Measurements from ENCODE around the gene GNG12. TPM values are rescaled to one million over a fixed set of nuclear protein-coding genes. Genes with fewer than 3 reads are reported as not detected.
A peak's percentile ranks its signal among the peaks of the same experiment; 100 is the strongest.

Gene GNG12
- total and polyA plus RNA-seq, 8 donors = 7.3 to 39.8 (median 21.1) TPM

GRCh38 chr1:67791686-67792085 is 41.6 kb downstream of the GNG12 start:
- intact Hi-C loops (cut with DNase I) = no loop called here
- H3K4me3 ChIP-seq = no peak overlapping the region
- no peak for FAIRE-seq
- no peaks in the 10 kb centered on the region for H3K36me3 ChIP-seq
- 89 to 90% methylated on average over 3 of the region's 3 CpGs for WGBS, 2 donors
- TF ChIP-seq, protein P1, sequence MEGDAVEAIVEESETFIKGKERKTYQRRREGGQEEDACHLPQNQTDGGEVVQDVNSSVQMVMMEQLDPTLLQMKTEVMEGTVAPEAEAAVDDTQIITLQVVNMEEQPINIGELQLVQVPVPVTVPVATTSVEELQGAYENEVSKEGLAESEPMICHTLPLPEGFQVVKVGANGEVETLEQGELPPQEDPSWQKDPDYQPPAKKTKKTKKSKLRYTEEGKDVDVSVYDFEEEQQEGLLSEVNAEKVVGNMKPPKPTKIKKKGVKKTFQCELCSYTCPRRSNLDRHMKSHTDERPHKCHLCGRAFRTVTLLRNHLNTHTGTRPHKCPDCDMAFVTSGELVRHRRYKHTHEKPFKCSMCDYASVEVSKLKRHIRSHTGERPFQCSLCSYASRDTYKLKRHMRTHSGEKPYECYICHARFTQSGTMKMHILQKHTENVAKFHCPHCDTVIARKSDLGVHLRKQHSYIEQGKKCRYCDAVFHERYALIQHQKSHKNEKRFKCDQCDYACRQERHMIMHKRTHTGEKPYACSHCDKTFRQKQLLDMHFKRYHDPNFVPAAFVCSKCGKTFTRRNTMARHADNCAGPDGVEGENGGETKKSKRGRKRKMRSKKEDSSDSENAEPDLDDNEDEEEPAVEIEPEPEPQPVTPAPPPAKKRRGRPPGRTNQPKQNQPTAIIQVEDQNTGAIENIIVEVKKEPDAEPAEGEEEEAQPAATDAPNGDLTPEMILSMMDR (IDR thresholded peaks at IDR 0.05) = no peak
- DNase-seq = no peak
- H3K4me1 ChIP-seq = peaks cover 0 to 10% (median 6%) of the 10 kb centered on the region in 3 donors
- H3K27me3 ChIP-seq = no peaks in the 10 kb centered on the region
- no peaks in the 10 kb centered on the region for H3K9me3 ChIP-seq
- peak in 3 of 4 donors; percentile 21 to 59 (median 48) for ATAC-seq
- H3K27ac ChIP-seq = no peak overlapping the region

- ATAC-seq = no peak
- H3K4me1 ChIP-seq = peaks cover 0 to 10% (median 6%) of the 10 kb centered on the region in 3 donors
- H3K27me3 ChIP-seq = no peaks in the 10 kb centered on the region
- intact Hi-C loops (cut with DNase I) = no loop called here
- 53 to 60% methylated on average over 1 of the region's 1 CpG for WGBS, 2 donors
- TF ChIP-seq, protein P1 (IDR thresholded peaks at IDR 0.05) = no peak
- H3K36me3 ChIP-seq = no peaks in the 10 kb centered on the region
- no peak overlapping the region for H3K27ac ChIP-seq
- FAIRE-seq = no peak
- H3K4me3 ChIP-seq = no peak overlapping the region
- no peaks in the 10 kb centered on the region for H3K9me3 ChIP-seq
- no peak for DNase-seq
These were observed 42.0 kb downstream of the GNG12 start for GRCh38 chr1:67791261-67791660.

GRCh38 chr1:67790201-67790692 is 43.0 kb downstream of the GNG12 start:
- TF ChIP-seq, protein P1 (IDR thresholded peaks at IDR 0.05) = no peak
- DNase-seq = no peak
- Histone ChIP-seq H3K4me3 (no peak overlapping the region), H3K36me3 (no peaks in the 10 kb centered on the region), H3K27ac (no peak overlapping the region), H3K4me1 (peaks cover 2 to 6% (median 4%) of the 10 kb centered on the region in 3 donors), H3K27me3 (no peaks in the 10 kb centered on the region), H3K9me3 (no peaks in the 10 kb centered on the region)
- no peak for ATAC-seq
- intact Hi-C loops (cut with DNase I) = no loop called here
- WGBS, 2 donors = 87 to 90% methylated on average over 7 of the region's 7 CpGs
- no peak for FAIRE-seq

DNA sequence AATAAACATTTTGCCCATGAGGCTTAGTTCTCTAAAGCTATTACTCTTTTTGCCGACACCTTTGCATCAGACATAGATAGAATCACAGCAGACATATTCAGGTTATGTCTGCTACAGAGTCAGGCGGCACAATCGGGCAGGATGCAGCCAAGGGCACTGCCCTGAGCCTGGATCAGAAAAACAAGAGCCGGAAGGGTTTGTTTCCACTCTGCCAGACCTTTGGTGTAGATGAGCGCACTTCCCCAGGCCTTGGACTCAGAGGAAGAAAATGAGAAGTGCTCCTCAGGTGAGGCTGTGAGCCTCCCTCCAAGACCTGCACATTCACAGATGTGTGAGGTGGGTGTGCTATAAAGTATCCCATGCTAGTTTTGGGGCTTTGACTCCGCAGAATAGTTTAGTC is 43.7 kb downstream of the GNG12 start:
- intact Hi-C loops (cut with DNase I) = no loop called here
- Histone ChIP-seq H3K4me1 (peaks cover 2 to 6% (median 4%) of the 10 kb centered on the region in 3 donors), H3K9me3 (no peaks in the 10 kb centered on the region), H3K36me3 (no peaks in the 10 kb centered on the region), H3K27me3 (no peaks in the 10 kb centered on the region), H3K4me3 (no peak overlapping the region), H3K27ac (no peak overlapping the region)
- TF ChIP-seq, protein P1 (IDR thresholded peaks at IDR 0.05) = no peak
- ATAC-seq = no peak
- FAIRE-seq = no peak
- no peak for DNase-seq
- 91 to 92% methylated on average over 6 of the region's 6 CpGs for WGBS, 2 donors

- Histone ChIP-seq H3K36me3 (no peaks in the 10 kb centered on the region), H3K4me1 (peaks cover 2 to 6% (median 4%) of the 10 kb centered on the region in 3 donors), H3K4me3 (no peak overlapping the region), H3K27ac (no peak overlapping the region), H3K9me3 (no peaks in the 10 kb centered on the region), H3K27me3 (no peaks in the 10 kb centered on the region)
- DNase-seq (no peak), ATAC-seq (no peak), FAIRE-seq (no peak)
- TF ChIP-seq, protein P1 (IDR thresholded peaks at IDR 0.05) = no peak
- intact Hi-C loops (cut with DNase I) = no loop called here
- 89 to 92% methylated on average over 7 of the region's 7 CpGs for WGBS, 2 donors
These were observed 44.4 kb downstream of the GNG12 start for GRCh38 chr1:67788904-67789303.

Data from pancreas (tissue), 10 donors.